K562 (cell line): ENCODE data around the gene FAM120B. TPM values are rescaled to one million over a fixed set of nuclear protein-coding genes. Genes with fewer than 3 reads are reported as not detected.

Experiments
- CBFA2T2 ChIP-seq: fragments of 450-650 bp; conservative IDR thresholded peaks from 2 replicates; pipeline ENCODE4 v1.6.1; 2017; ENCODE audit warnings: mild to moderate bottlenecking
- NCOA1 ChIP-seq: fragments of 450-650 bp; IDR thresholded peaks from 2 replicates; pipeline ENCODE4 v1.6.1; 2016; ENCODE audit warnings: low read depth
- NRF1 ChIP-seq, 2 experiments: fragments of 450-650 bp; IDR thresholded peaks in 1 of 2; conservative IDR thresholded peaks in 1 of 2; 2 replicates each; pipeline ENCODE4 v1.6.1; 2014; ENCODE audit warnings: mild to moderate bottlenecking in 2 of 2
- PPARD ChIP-seq: fragments of 250-450 bp; sonication (Bioruptor Pico); IDR thresholded peaks from 2 replicates; pipeline ENCODE4 v1.8.0; 2022; ENCODE audit warnings: inconsistent platforms, mild to moderate bottlenecking, moderate library complexity
- RBM25 ChIP-seq: fragments of 200-400 bp; formaldehyde crosslinking; IDR thresholded peaks from 2 replicates; pipeline ENCODE4 v1.6.1; 2018; ENCODE audit warnings: low read length, low read depth, moderate library complexity; ENCODE audit not compliant: severe bottlenecking
- TCF7 ChIP-seq: sonication (generic); IDR thresholded peaks from 2 replicates; pipeline ENCODE4 v1.6.1; 2016; ENCODE audit warnings: antibody characterized with exemption, borderline replicate concordance
- TEAD2 ChIP-seq: fragments of 450-650 bp; IDR thresholded peaks from 2 replicates; pipeline ENCODE4 v1.6.1; 2016; ENCODE audit warnings: missing genetic modification characterization, control low read depth, missing compliant biosample characterization
- ZFX ChIP-seq: sonication (generic); formaldehyde crosslinking; IDR thresholded peaks from 2 replicates; pipeline ENCODE4 v1.8.0; 2022; ENCODE audit warnings: mild to moderate bottlenecking, missing genetic modification reagents, moderate library complexity
- ZKSCAN8 ChIP-seq: fragments of 200-800 bp; sonication (Bioruptor generic); IDR thresholded peaks from 2 replicates; pipeline ENCODE4 v1.6.1; 2016; ENCODE audit warnings: missing genetic modification characterization, missing compliant biosample characterization
- ZNF778 ChIP-seq: fragments of 450-650 bp; formaldehyde crosslinking; IDR thresholded peaks from 2 replicates; pipeline ENCODE4 v1.4.0; 2020; ENCODE audit warnings: mild to moderate bottlenecking, moderate library complexity
- polyA plus RNA-seq, 8 experiments: library from polyadenylated mRNA; depleted of rRNA in 4 of 8; stranded (reverse) in 5 of 8; unstranded in 3 of 8; fragments of >200 nt; fragmentation: Nextera tagmentation in 2 of 8; fragmentation: Illumina TruSeq in 1 of 8; extraction: Ambion mirVana in 2 of 8; extraction: Trizol in 1 of 8; gene quantifications; 2 replicates each; pipeline versions ENCODE4 v1.2.1 to v1.2.3, GENCODE V29; 2011 to 2014; ENCODE audit warnings: inconsistent platforms in 1 of 8, missing spikeins in 1 of 8
- total RNA-seq, 7 experiments: library from RNA; depleted of rRNA in 6 of 7; stranded (reverse); fragments of >200 nt in 6 of 7; fragmentation: Illumina TruSeq in 2 of 7; extraction: Trizol in 2 of 7; gene quantifications; 2 replicates each; pipeline versions ENCODE4 v1.2.1 to v1.2.3, GENCODE V29; 2011 to 2021; ENCODE audit warnings: low replicate concordance in 1 of 7
- TF ChIP-seq, protein P1 (sequence below): fragments of 150-350 bp; IDR thresholded peaks from 2 replicates; pipeline ENCODE4 v1.6.1; 2014; ENCODE audit warnings: low read depth, mild to moderate bottlenecking, low read length, borderline replicate concordance
- TF ChIP-seq, protein P2 (sequence below): sonication (generic); formaldehyde crosslinking; IDR thresholded peaks from 2 replicates; pipeline ENCODE4 v1.9.0; 2022; ENCODE audit warnings: mild to moderate bottlenecking, missing genetic modification reagents
- TF ChIP-seq, protein P3 (sequence below): sonication (generic); formaldehyde crosslinking; IDR thresholded peaks from 2 replicates; pipeline ENCODE4 v1.8.0; 2022; ENCODE audit warnings: mild to moderate bottlenecking, missing genetic modification reagents
- TF ChIP-seq, protein P4 (sequence below): fragments of 250-450 bp; sonication (Bioruptor Pico); IDR thresholded peaks from 2 replicates; pipeline ENCODE4 v1.5.0; 2020; ENCODE audit warnings: mild to moderate bottlenecking, borderline replicate concordance
- TF ChIP-seq, protein P5 (sequence below): sonication (generic); formaldehyde crosslinking; IDR thresholded peaks from 2 replicates; pipeline ENCODE4 v1.8.0; 2022; ENCODE audit warnings: mild to moderate bottlenecking, missing genetic modification reagents

Gene FAM120B
- total and polyA plus RNA-seq, 9 of the 15 experiments (the other 6 are each of a cell fraction or from before 2014, with no cell fraction given): 3.5 to 22.6 (median 14.7) TPM

DNA sequence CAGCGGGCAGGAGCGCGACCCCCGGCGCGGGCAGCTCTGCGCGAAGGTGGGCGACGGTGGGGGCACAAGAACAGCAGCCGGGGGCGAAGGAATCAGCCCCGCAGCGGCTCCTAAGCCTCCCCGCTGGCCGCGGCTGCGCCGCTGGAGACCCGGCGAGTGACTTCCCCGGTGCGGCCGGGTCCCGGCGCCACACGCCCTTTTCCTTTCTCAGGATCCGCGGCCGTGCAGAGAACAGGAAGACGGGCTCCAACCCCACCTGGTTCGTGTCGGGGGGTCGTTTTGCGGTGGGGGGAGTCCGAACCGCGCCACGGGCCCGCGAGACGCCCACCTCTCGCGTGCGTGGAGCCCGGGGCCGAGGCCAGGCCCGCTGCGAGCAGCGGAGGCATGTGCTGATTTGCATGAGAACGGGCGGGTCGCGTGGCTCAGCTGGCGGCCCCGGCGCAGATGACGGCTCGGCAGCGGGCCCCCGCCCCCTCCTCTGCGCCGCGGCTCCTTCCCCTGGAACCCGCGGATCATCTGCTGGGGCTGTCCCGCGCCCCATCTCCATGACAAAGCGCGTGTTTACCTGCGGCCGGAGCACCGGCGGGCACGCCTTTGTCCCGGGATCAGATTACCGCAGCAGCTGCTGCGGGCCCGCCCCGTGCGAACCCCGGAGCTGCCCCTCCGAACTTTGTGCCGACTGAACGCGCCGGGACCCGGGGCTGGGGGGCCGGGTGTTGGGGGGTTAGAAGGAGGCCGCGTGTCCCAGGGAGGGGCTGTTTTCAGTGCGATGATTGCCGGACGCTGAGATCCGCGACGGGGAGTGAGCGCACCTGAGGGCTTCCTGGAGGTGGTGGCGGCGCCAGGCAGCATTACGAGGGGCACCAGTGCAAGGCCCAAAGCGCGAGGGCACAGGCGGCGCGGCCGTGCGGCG is 10.8 kb upstream of the FAM120B start (continued):
- TF ChIP-seq, protein P1, sequence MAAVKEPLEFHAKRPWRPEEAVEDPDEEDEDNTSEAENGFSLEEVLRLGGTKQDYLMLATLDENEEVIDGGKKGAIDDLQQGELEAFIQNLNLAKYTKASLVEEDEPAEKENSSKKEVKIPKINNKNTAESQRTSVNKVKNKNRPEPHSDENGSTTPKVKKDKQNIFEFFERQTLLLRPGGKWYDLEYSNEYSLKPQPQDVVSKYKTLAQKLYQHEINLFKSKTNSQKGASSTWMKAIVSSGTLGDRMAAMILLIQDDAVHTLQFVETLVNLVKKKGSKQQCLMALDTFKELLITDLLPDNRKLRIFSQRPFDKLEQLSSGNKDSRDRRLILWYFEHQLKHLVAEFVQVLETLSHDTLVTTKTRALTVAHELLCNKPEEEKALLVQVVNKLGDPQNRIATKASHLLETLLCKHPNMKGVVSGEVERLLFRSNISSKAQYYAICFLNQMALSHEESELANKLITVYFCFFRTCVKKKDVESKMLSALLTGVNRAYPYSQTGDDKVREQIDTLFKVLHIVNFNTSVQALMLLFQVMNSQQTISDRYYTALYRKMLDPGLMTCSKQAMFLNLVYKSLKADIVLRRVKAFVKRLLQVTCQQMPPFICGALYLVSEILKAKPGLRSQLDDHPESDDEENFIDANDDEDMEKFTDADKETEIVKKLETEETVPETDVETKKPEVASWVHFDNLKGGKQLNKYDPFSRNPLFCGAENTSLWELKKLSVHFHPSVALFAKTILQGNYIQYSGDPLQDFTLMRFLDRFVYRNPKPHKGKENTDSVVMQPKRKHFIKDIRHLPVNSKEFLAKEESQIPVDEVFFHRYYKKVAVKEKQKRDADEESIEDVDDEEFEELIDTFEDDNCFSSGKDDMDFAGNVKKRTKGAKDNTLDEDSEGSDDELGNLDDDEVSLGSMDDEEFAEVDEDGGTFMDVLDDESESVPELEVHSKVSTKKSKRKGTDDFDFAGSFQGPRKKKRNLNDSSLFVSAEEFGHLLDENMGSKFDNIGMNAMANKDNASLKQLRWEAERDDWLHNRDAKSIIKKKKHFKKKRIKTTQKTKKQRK: no peak
- TF ChIP-seq PPARD (CRISPR knock-in tag) (no peak), TCF7 (no peak), ZNF778 (CRISPR knock-in tag) (no peak), CBFA2T2 (no peak), ZKSCAN8 (CRISPR knock-in tag) (no peak), ZFX (CRISPR knock-in tag) (peak; percentile 50; the same call in 1 of the 2 replicates), NCOA1 (no peak), TEAD2 (tag) (no peak), NRF1 (conservative IDR thresholded peaks at IDR 0.05 in 1 of 2, IDR thresholded peaks at IDR 0.05 in 1 of 2) (peak; percentile 22 to 43; a peak in 2 of 4 replicates), RBM25 (peak; percentile 92)
- TF ChIP-seq, protein P2, sequence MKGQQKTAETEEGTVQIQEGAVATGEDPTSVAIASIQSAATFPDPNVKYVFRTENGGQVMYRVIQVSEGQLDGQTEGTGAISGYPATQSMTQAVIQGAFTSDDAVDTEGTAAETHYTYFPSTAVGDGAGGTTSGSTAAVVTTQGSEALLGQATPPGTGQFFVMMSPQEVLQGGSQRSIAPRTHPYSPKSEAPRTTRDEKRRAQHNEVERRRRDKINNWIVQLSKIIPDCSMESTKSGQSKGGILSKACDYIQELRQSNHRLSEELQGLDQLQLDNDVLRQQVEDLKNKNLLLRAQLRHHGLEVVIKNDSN (CRISPR knock-in tag): no peak
- TF ChIP-seq, protein P3, sequence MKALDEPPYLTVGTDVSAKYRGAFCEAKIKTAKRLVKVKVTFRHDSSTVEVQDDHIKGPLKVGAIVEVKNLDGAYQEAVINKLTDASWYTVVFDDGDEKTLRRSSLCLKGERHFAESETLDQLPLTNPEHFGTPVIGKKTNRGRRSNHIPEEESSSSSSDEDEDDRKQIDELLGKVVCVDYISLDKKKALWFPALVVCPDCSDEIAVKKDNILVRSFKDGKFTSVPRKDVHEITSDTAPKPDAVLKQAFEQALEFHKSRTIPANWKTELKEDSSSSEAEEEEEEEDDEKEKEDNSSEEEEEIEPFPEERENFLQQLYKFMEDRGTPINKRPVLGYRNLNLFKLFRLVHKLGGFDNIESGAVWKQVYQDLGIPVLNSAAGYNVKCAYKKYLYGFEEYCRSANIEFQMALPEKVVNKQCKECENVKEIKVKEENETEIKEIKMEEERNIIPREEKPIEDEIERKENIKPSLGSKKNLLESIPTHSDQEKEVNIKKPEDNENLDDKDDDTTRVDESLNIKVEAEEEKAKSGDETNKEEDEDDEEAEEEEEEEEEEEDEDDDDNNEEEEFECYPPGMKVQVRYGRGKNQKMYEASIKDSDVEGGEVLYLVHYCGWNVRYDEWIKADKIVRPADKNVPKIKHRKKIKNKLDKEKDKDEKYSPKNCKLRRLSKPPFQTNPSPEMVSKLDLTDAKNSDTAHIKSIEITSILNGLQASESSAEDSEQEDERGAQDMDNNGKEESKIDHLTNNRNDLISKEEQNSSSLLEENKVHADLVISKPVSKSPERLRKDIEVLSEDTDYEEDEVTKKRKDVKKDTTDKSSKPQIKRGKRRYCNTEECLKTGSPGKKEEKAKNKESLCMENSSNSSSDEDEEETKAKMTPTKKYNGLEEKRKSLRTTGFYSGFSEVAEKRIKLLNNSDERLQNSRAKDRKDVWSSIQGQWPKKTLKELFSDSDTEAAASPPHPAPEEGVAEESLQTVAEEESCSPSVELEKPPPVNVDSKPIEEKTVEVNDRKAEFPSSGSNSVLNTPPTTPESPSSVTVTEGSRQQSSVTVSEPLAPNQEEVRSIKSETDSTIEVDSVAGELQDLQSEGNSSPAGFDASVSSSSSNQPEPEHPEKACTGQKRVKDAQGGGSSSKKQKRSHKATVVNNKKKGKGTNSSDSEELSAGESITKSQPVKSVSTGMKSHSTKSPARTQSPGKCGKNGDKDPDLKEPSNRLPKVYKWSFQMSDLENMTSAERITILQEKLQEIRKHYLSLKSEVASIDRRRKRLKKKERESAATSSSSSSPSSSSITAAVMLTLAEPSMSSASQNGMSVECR: peak; percentile 43; the same call in 1 of the 2 replicates
- TF ChIP-seq, protein P4, sequence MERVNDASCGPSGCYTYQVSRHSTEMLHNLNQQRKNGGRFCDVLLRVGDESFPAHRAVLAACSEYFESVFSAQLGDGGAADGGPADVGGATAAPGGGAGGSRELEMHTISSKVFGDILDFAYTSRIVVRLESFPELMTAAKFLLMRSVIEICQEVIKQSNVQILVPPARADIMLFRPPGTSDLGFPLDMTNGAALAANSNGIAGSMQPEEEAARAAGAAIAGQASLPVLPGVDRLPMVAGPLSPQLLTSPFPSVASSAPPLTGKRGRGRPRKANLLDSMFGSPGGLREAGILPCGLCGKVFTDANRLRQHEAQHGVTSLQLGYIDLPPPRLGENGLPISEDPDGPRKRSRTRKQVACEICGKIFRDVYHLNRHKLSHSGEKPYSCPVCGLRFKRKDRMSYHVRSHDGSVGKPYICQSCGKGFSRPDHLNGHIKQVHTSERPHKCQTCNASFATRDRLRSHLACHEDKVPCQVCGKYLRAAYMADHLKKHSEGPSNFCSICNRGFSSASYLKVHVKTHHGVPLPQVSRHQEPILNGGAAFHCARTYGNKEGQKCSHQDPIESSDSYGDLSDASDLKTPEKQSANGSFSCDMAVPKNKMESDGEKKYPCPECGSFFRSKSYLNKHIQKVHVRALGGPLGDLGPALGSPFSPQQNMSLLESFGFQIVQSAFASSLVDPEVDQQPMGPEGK: no peak
- TF ChIP-seq, protein P5, sequence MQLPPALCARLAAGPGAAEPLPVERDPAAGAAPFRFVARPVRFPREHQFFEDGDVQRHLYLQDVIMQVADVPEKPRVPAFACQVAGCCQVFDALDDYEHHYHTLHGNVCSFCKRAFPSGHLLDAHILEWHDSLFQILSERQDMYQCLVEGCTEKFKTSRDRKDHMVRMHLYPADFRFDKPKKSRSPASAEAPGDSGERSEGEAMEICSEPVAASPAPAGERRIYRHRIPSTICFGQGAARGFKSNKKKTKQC (CRISPR knock-in tag): no peak
